Measurements from ENCODE around the gene PAPPA.

The PAPPA gene

GRCh38 chr9:116151966-116152381 lies 1.6 kb upstream of the PAPPA start:
- no peak for DNase-seq (ENCODE audit: low read depth)

- DNase-seq (ENCODE audit: low read depth), result no peak
Observed at GRCh38 chr9:116152390-116152789, 1.2 kb upstream of the PAPPA start.

GRCh38 chr9:116152941-116153764 lies 438 bp upstream of the PAPPA start:
- DNase-seq (ENCODE audit: low read depth), result no peak

- DNase-seq (ENCODE audit: low read depth), result no peak
Observed at GRCh38 chr9:116154334-116154975, 864 bp downstream of the PAPPA start.

GRCh38 chr9:116154976-116155697 lies 1.5 kb downstream of the PAPPA start:
- DNase-seq (ENCODE audit: low read depth), result no peak

- no peak for DNase-seq (ENCODE audit: low read depth)
Observed at GRCh38 chr9:116155698-116156039, 2.1 kb downstream of the PAPPA start.

GRCh38 chr9:116156621-116157314 lies 3.2 kb downstream of the PAPPA start:
- no peak for DNase-seq (ENCODE audit: low read depth)

GRCh38 chr9:116157436-116158138 lies 4.0 kb downstream of the PAPPA start:
- DNase-seq (ENCODE audit: low read depth), result no peak

GRCh38 chr9:116160676-116161571 lies 7.3 kb downstream of the PAPPA start:
- no peak for DNase-seq (ENCODE audit: low read depth)

GRCh38 chr9:116162241-116162781 lies 8.7 kb downstream of the PAPPA start:
- no peak for DNase-seq (ENCODE audit: low read depth)

GRCh38 chr9:116163293-116164055 lies 9.9 kb downstream of the PAPPA start:
- no peak for DNase-seq (ENCODE audit: low read depth)

GRCh38 chr9:116165912-116166311 lies 12.3 kb downstream of the PAPPA start:
- DNase-seq (ENCODE audit: low read depth), result no peak

GRCh38 chr9:116166713-116167112 lies 13.1 kb downstream of the PAPPA start:
- no peak for DNase-seq (ENCODE audit: low read depth)

GRCh38 chr9:116168231-116168630 lies 14.6 kb downstream of the PAPPA start:
- DNase-seq (ENCODE audit: low read depth), result no peak

GRCh38 chr9:116172216-116172615 lies 18.6 kb downstream of the PAPPA start:
- DNase-seq (ENCODE audit: low read depth), result no peak

- no peak for DNase-seq (ENCODE audit: low read depth)
Observed at GRCh38 chr9:116174347-116174746, 20.8 kb downstream of the PAPPA start.

GRCh38 chr9:116175614-116176013 lies 22.0 kb downstream of the PAPPA start:
- no peak for DNase-seq (ENCODE audit: low read depth)

- no peak for DNase-seq (ENCODE audit: low read depth)
Observed at GRCh38 chr9:116178481-116179211, 25.1 kb downstream of the PAPPA start.

GRCh38 chr9:116179568-116179967 lies 26.0 kb downstream of the PAPPA start:
- no peak for DNase-seq (ENCODE audit: low read depth)

Measured in activated T-cell treated with anti-CD3 and anti-CD28 coated beads for 1 hour (primary cell).